HG03575 (cell line): ENCODE results near the gene RASEF.
"Not testable (repeated sequence)": the region's sequence is repeated elsewhere in the genome, so short reads cannot be mapped to it uniquely, and the experiment has no call there.

Experiments
- ATAC-seq: cut with Tn5 transposase; IDR thresholded peaks from one replicate; pipeline ENCODE4 v1.9.1; 2021; ENCODE audit not compliant: unreplicated experiment, insufficient number of reproducible peaks, low FRiP score; ENCODE audit errors: extremely low read depth

The RASEF gene

DNA sequence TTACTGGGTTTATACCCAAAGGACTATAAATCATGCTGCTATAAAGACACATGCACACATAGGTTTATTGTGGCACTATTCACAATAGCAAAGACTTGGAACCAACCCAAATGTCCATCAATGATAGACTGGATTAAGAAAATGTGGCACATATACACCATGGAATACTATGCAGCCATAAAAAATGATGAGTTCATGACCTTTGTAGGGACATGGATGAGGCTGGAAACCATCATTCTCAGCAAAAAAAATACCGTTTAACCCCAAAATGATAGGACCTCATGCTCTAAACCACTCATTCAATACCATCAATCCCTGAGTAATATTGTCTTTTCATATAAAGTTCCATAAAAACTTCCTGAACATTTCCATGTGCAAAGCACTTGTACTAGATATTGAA is 128.9 kb downstream of the RASEF start:
- ATAC-seq = not testable (repeated sequence)

DNA sequence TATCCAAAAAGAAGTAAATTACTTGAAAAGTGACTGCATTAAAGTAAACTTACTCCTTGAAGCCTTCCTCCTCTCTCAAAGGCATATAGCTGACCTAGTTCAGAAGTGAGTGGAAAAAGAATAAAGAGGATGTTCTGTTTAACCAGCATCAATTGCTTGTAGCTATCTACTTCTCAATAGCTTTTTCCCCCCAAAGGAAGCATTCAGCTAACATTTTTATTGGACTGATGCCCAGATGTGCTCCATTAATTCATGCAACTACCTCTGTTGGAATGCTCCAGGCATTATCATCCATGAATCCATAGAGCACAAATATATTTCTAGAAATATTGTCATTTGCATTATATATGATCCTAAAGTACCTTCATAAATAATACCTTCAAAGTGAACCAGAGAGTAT is 132.8 kb downstream of the RASEF start:
- no peak for ATAC-seq
